K562 (cell line): ENCODE data around the gene MANF. TPM values are rescaled to one million over a fixed set of nuclear protein-coding genes. Genes with fewer than 3 reads are reported as not detected.

Experiments
- ATAC-seq: fragments of 200-7000 bp; cut with Tn5 transposase; 3 replicates; pipeline ENCODE4 v1.9.1; 2020; ENCODE audit warnings: moderate library complexity
- BruUV-seq: library from RNA; stranded (reverse); fragments of 400-500 nt; replicated peaks from 2 replicates; lab custom pipeline; 2021; lab: Mats Ljungman, UMichigan
- CTCF ChIA-PET: fragments of 300-600 bp; formaldehyde crosslinking; extraction: SDS; loops from one replicate; lab custom pipeline; 2021; ENCODE audit warnings: low intra/inter-chr PET ratio; lab: Yijun Ruan, JAX
- POLR2A ChIA-PET: fragments of 300-600, 350-650 bp; sonication (Branson Sonifier 250); formaldehyde crosslinking; extraction: SDS; loops from one replicate; lab custom pipeline; 2021; ENCODE audit warnings: antibody characterized with exemption, inconsistent platforms; lab: Yijun Ruan, JAX
- DNase-seq, 4 experiments: peaks; one replicate each; pipeline versions ENCODE4 v3.0.0 to v3.0.0-alpha.2; 2011 to 2018; ENCODE audit warnings: low spot score in 3 of 4, mixed read lengths in 3 of 4; ENCODE audit errors: extremely low read depth in 1 of 4
- FAIRE-seq: peaks from 2 replicates; lab custom pipeline; 2011; peaks lifted over from hg19 to GRCh38; lab: Jason Lieb, UNC
- H2AFZ ChIP-seq: 2 replicates; pipeline ENCODE4 v1.6.0; 2011; ENCODE audit warnings: low read depth, low read length, control low read depth, inconsistent platforms
- H3K27ac ChIP-seq: fragments of 200-600 bp; 3 replicates; pipeline ENCODE4 v1.8.0; 2011; ENCODE audit warnings: low read depth, mild to moderate bottlenecking, control low read depth, inconsistent platforms, low read length, moderate library complexity, mixed read lengths; ENCODE audit errors: extremely low read depth
- H3K27me3 ChIP-seq, 2 experiments: fragments of 300-600 bp in 1 of 2; 2 replicates in 1 of 2; 3 replicates in 1 of 2; pipeline versions ENCODE4 v1.6.0 to v1.8.0; 2011; ENCODE audit warnings: inconsistent platforms in 2 of 2, low read length in 2 of 2, mild to moderate bottlenecking in 1 of 2, mixed read lengths in 1 of 2, moderate library complexity in 1 of 2; ENCODE audit not compliant: control insufficient read depth in 2 of 2, insufficient read depth in 2 of 2
- H3K36me3 ChIP-seq: fragments of 300-600 bp; 3 replicates; pipeline ENCODE4 v1.8.0; 2011; ENCODE audit warnings: mild to moderate bottlenecking, low read length, inconsistent platforms; ENCODE audit not compliant: control insufficient read depth, insufficient read depth
- H3K4me1 ChIP-seq, 2 experiments: fragments of 200-600 bp in 1 of 2; replicated peaks in 1 of 2; 2 replicates in 1 of 2; 3 replicates in 1 of 2; pipeline versions ENCODE4 v1.5.1 to v1.8.0; 2011; ENCODE audit warnings: inconsistent platforms in 2 of 2, low read length in 2 of 2, mild to moderate bottlenecking in 1 of 2, mixed read lengths in 1 of 2, moderate library complexity in 1 of 2; ENCODE audit not compliant: control insufficient read depth in 2 of 2, insufficient read depth in 2 of 2
- H3K4me2 ChIP-seq: 2 replicates; pipeline ENCODE4 v1.6.1; 2011; ENCODE audit warnings: low read length, control low read depth, inconsistent platforms, mixed read lengths; ENCODE audit not compliant: insufficient read depth
- H3K4me3 ChIP-seq: fragments of 200-600 bp; sonication (generic), shearing (Covaris generic); 2 replicates; pipeline ENCODE4 v1.5.1; 2016; ENCODE audit warnings: control low read depth, inconsistent platforms
- H3K79me2 ChIP-seq: fragments of 200-600 bp; 3 replicates; pipeline ENCODE4 v1.8.0; 2011; ENCODE audit warnings: low read length, inconsistent platforms; ENCODE audit not compliant: control insufficient read depth, insufficient read depth
- H3K9ac ChIP-seq, 2 experiments: 2 replicates each; pipeline versions ENCODE4 v1.6.0 to v1.6.1; 2011; ENCODE audit warnings: low read depth in 2 of 2, low read length in 2 of 2, control low read depth in 1 of 2, inconsistent platforms in 1 of 2, mild to moderate bottlenecking in 1 of 2, mixed read lengths in 1 of 2; ENCODE audit not compliant: insufficient read depth in 1 of 2
- H3K9me1 ChIP-seq: one replicate; pipeline ENCODE4 v1.6.0; 2011; ENCODE audit warnings: inconsistent platforms, mild to moderate bottlenecking, low read length, moderate library complexity; ENCODE audit not compliant: control insufficient read depth, insufficient read depth
- H3K9me3 ChIP-seq: replicated peaks from 2 replicates; pipeline ENCODE4 v1.5.1; 2011; ENCODE audit warnings: low read depth, low read length, inconsistent platforms; ENCODE audit not compliant: control insufficient read depth, insufficient read depth
- H4K20me1 ChIP-seq: replicated peaks from 2 replicates; pipeline ENCODE4 v1.6.1; 2011; ENCODE audit warnings: low read length, inconsistent platforms, mixed read lengths; ENCODE audit not compliant: control insufficient read depth, insufficient read depth
- EHMT2 ChIP-seq: fragments of 450-650 bp; IDR thresholded peaks from 2 replicates; pipeline ENCODE4 v1.6.1; 2018; ENCODE audit warnings: antibody characterized with exemption
- MAZ ChIP-seq, 2 experiments: fragments of 450-650 bp in 1 of 2; sonication (generic) in 1 of 2; formaldehyde crosslinking; IDR thresholded peaks in 1 of 2; conservative IDR thresholded peaks in 1 of 2; 2 replicates each; pipeline versions ENCODE4 v1.4.0 to v1.5.0; 2020; ENCODE audit warnings: mild to moderate bottlenecking in 1 of 2, missing genetic modification reagents in 1 of 2
- MTA3 ChIP-seq: fragments of 450-650 bp; formaldehyde crosslinking; IDR thresholded peaks from 2 replicates; pipeline ENCODE4 v1.6.1; 2017; ENCODE audit warnings: mild to moderate bottlenecking, borderline replicate concordance
- NRF1 ChIP-seq, 2 experiments: fragments of 450-650 bp; IDR thresholded peaks in 1 of 2; conservative IDR thresholded peaks in 1 of 2; 2 replicates each; pipeline ENCODE4 v1.6.1; 2014; ENCODE audit warnings: mild to moderate bottlenecking in 2 of 2
- POLR2AphosphoS2 ChIP-seq: IDR thresholded peaks from 2 replicates; pipeline ENCODE4 v1.6.1; 2012; ENCODE audit warnings: low read length, improper control_type of control experiment
- POU5F1 ChIP-seq: fragments of 150-350 bp; IDR thresholded peaks from 2 replicates; pipeline ENCODE4 v1.6.1; 2014; ENCODE audit warnings: borderline replicate concordance, low read length, low read depth, mild to moderate bottlenecking; ENCODE audit not compliant: partially characterized antibody
- ZBTB17 ChIP-seq: fragments of 450-650 bp; formaldehyde crosslinking; IDR thresholded peaks from 2 replicates; pipeline ENCODE4 v1.4.0; 2020; ENCODE audit warnings: mild to moderate bottlenecking
- ZFP30 ChIP-seq: fragments of 250-450 bp; sonication (Bioruptor Pico); IDR thresholded peaks from 2 replicates; pipeline ENCODE4 v1.8.0; 2022; ENCODE audit warnings: moderate library complexity, mild to moderate bottlenecking, inconsistent platforms, borderline replicate concordance
- ZNF24 ChIP-seq: fragments of 450-650 bp; IDR thresholded peaks from 2 replicates; pipeline ENCODE4 v1.6.1; 2016
- WGBS: fragments of 100-300 bp; shearing (Covaris generic); methylation state at CpG from one replicate; pipeline ENCODE4 v1.1.6; 2016; ENCODE audit warnings: low coverage, mixed read lengths; ENCODE audit not compliant: insufficient coverage; ENCODE audit errors: missing lambda C conversion rate; 5-methylcytosine and 5-hydroxymethylcytosine counted together
- in situ Hi-C: fragments of 300-500 bp; cut with MboI; formaldehyde crosslinking; loops from 4 replicates; pipeline ENCODE4 v1.15.0; 2018; ENCODE audit warnings: inconsistent platforms, mixed read lengths
- intact Hi-C: fragments of 100-400 bp; cut with micrococcal nuclease; formaldehyde crosslinking; loops from 2 replicates; pipeline ENCODE4 v1.14.2; 2022
- polyA plus RNA-seq, 8 experiments: library from polyadenylated mRNA; depleted of rRNA in 4 of 8; stranded (reverse) in 5 of 8; unstranded in 3 of 8; fragments of >200 nt; fragmentation: Nextera tagmentation in 2 of 8; fragmentation: Illumina TruSeq in 1 of 8; extraction: Ambion mirVana in 2 of 8; extraction: Trizol in 1 of 8; gene quantifications; 2 replicates each; pipeline versions ENCODE4 v1.2.1 to v1.2.3, GENCODE V29; 2011 to 2014; ENCODE audit warnings: inconsistent platforms in 1 of 8, missing spikeins in 1 of 8
- total RNA-seq, 7 experiments: library from RNA; depleted of rRNA in 6 of 7; stranded (reverse); fragments of >200 nt in 6 of 7; fragmentation: Illumina TruSeq in 2 of 7; extraction: Trizol in 2 of 7; gene quantifications; 2 replicates each; pipeline versions ENCODE4 v1.2.1 to v1.2.3, GENCODE V29; 2011 to 2021; ENCODE audit warnings: low replicate concordance in 1 of 7
- TF ChIP-seq, protein P1 (sequence below): fragments of 250-450 bp; sonication (Bioruptor Pico); IDR thresholded peaks from 2 replicates; pipeline ENCODE4 v1.5.0; 2020; ENCODE audit warnings: mild to moderate bottlenecking
- TF ChIP-seq, protein P2 (sequence below): fragments of 250-450 bp; sonication (Bioruptor Pico); IDR thresholded peaks from 2 replicates; pipeline ENCODE4 v1.4.0; 2020; ENCODE audit warnings: mild to moderate bottlenecking, moderate library complexity, borderline replicate concordance
- TF ChIP-seq, protein P3 (sequence below): sonication (generic); formaldehyde crosslinking; IDR thresholded peaks from 2 replicates; pipeline ENCODE4 v1.8.0; 2022; ENCODE audit warnings: mild to moderate bottlenecking, low read depth, missing genetic modification reagents

Gene MANF
- total and polyA plus RNA-seq, 9 of the 15 experiments (the other 6 are each of a cell fraction or from before 2014, with no cell fraction given): 6.5 to 52.7 (median 42.3) TPM

DNA sequence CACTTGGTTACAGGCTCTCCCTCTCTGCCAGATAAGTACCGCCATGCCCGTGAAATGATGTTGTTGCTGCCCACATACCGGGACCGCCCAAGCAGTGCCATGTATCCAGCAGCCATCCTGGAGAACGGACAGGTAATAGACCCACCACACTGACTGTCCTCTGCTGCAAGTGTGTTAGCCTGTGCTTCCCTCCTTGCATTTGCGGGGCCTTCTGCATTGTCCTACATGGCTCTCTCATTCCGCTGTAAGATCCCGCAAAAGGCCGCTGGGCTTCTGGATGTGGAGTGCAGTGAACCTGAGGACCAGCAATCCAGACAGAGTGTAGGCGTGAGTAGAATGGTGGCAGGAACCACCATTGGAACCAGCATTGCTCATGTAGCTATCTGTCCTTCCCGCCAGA is 10.6 kb upstream of the MANF start:
- H3K36me3 ChIP-seq: no peaks in the 10 kb centered on the region
- H3K4me3 ChIP-seq: no peak overlapping the region
- no peaks in the 10 kb centered on the region for H3K79me2 ChIP-seq
- H3K9me1 ChIP-seq: no peaks in the 10 kb centered on the region
- no peak overlapping the region for H3K27ac ChIP-seq
- CTCF ChIA-PET: no interaction called here
- no peak for ATAC-seq
- no peaks in the 10 kb centered on the region for H4K20me1 ChIP-seq
- no peak overlapping the region for H2AFZ ChIP-seq
- TF ChIP-seq, protein P1, sequence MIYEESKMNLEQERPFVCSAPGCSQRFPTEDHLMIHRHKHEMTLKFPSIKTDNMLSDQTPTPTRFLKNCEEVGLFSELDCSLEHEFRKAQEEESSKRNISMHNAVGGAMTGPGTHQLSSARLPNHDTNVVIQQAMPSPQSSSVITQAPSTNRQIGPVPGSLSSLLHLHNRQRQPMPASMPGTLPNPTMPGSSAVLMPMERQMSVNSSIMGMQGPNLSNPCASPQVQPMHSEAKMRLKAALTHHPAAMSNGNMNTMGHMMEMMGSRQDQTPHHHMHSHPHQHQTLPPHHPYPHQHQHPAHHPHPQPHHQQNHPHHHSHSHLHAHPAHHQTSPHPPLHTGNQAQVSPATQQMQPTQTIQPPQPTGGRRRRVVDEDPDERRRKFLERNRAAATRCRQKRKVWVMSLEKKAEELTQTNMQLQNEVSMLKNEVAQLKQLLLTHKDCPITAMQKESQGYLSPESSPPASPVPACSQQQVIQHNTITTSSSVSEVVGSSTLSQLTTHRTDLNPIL: no peak
- TF ChIP-seq EHMT2 (no peak), ZBTB17 (CRISPR knock-in tag) (no peak), MTA3 (no peak), NRF1 (conservative IDR thresholded peaks at IDR 0.05 in 1 of 2, IDR thresholded peaks at IDR 0.05 in 1 of 2) (no peak), ZNF24 (no peak), POLR2AphosphoS2 (no peak), POU5F1 (no peak), MAZ (CRISPR knock-in tag; conservative IDR thresholded peaks at IDR 0.05 in 1 of 2, IDR thresholded peaks at IDR 0.05 in 1 of 2) (no peak), ZFP30 (no peak)
- TF ChIP-seq, protein P2, sequence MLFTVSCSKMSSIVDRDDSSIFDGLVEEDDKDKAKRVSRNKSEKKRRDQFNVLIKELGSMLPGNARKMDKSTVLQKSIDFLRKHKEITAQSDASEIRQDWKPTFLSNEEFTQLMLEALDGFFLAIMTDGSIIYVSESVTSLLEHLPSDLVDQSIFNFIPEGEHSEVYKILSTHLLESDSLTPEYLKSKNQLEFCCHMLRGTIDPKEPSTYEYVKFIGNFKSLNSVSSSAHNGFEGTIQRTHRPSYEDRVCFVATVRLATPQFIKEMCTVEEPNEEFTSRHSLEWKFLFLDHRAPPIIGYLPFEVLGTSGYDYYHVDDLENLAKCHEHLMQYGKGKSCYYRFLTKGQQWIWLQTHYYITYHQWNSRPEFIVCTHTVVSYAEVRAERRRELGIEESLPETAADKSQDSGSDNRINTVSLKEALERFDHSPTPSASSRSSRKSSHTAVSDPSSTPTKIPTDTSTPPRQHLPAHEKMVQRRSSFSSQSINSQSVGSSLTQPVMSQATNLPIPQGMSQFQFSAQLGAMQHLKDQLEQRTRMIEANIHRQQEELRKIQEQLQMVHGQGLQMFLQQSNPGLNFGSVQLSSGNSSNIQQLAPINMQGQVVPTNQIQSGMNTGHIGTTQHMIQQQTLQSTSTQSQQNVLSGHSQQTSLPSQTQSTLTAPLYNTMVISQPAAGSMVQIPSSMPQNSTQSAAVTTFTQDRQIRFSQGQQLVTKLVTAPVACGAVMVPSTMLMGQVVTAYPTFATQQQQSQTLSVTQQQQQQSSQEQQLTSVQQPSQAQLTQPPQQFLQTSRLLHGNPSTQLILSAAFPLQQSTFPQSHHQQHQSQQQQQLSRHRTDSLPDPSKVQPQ (CRISPR knock-in tag): no peak
- TF ChIP-seq, protein P3, sequence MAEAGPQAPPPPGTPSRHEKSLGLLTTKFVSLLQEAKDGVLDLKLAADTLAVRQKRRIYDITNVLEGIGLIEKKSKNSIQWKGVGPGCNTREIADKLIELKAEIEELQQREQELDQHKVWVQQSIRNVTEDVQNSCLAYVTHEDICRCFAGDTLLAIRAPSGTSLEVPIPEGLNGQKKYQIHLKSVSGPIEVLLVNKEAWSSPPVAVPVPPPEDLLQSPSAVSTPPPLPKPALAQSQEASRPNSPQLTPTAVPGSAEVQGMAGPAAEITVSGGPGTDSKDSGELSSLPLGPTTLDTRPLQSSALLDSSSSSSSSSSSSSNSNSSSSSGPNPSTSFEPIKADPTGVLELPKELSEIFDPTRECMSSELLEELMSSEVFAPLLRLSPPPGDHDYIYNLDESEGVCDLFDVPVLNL: no peak
- no peaks in the 10 kb centered on the region for H3K9me3 ChIP-seq
- H3K9ac ChIP-seq: no peak overlapping the region
- POLR2A ChIA-PET: no interaction called here
- peaks cover 13 to 57% of the 10 kb centered on the region in 2 experiments for H3K27me3 ChIP-seq
- no peak overlapping the region for H3K4me2 ChIP-seq
- no peak for DNase-seq
- intact Hi-C loops: loop anchor here (5.0 to 10.0 kb wide), 2 partner anchors 272 to 700 kb away; partner anchors contain the start of gene DOCK3
- no peak for FAIRE-seq
- WGBS: 0% methylated on average over 11 of the region's 11 CpGs
- no peaks in the 10 kb centered on the region; a peak in 2 of 5 replicates for H3K4me1 ChIP-seq
- BruUV-seq: no TSS peak
- in situ Hi-C loops: loop anchor here (10.0 kb wide), 1 partner anchor 270 kb away; no protein-coding TSS in a partner anchor
